ENCODE measurements around the gene FBLN1.

DNA sequence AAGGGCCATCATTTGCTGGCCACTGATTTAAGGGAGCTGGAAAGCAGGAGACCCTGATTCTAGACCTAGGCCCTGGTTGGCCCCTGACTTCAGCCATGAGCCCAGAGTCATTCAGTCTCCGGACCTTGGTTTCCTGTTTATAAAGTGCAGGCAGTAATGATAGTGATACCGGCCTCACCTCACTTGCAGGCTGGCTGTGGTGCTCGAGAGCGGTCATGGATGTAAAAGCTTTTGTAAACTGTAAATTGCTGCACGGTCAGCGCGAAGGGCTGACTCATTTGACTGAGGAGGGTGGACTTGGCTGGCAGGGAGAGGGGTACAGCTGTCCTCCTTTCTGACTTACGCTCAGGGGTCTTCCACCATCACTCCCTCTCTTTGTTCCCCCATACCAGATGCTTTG, 37.4 kb downstream of the FBLN1 start:
- TF ChIP-seq, protein P1, sequence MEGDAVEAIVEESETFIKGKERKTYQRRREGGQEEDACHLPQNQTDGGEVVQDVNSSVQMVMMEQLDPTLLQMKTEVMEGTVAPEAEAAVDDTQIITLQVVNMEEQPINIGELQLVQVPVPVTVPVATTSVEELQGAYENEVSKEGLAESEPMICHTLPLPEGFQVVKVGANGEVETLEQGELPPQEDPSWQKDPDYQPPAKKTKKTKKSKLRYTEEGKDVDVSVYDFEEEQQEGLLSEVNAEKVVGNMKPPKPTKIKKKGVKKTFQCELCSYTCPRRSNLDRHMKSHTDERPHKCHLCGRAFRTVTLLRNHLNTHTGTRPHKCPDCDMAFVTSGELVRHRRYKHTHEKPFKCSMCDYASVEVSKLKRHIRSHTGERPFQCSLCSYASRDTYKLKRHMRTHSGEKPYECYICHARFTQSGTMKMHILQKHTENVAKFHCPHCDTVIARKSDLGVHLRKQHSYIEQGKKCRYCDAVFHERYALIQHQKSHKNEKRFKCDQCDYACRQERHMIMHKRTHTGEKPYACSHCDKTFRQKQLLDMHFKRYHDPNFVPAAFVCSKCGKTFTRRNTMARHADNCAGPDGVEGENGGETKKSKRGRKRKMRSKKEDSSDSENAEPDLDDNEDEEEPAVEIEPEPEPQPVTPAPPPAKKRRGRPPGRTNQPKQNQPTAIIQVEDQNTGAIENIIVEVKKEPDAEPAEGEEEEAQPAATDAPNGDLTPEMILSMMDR (IDR thresholded peaks at IDR 0.05; ENCODE audit: low read depth, low read length), result no peak
- TF ChIP-seq, protein P2, sequence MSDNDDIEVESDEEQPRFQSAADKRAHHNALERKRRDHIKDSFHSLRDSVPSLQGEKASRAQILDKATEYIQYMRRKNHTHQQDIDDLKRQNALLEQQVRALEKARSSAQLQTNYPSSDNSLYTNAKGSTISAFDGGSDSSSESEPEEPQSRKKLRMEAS (IDR thresholded peaks at IDR 0.05; ENCODE audit: low read depth, low read length), result no peak
